GM21526 (cell line): ENCODE data around the gene PWWP2B.

ENCODE experiments used
- ATAC-seq: cut with Tn5 transposase; IDR thresholded peaks from one replicate; pipeline ENCODE4 v1.9.1; 2021; ENCODE audit warnings: moderate library complexity; ENCODE audit not compliant: unreplicated experiment, low FRiP score

Gene PWWP2B

GRCh38 chr10:132442636-132443035, 45.6 kb downstream of the PWWP2B start:
- no peak for ATAC-seq

- no peak for ATAC-seq
Observed at GRCh38 chr10:132443605-132443982, 46.6 kb downstream of the PWWP2B start.

- ATAC-seq = no peak
Observed at GRCh38 chr10:132443983-132444876, 47.2 kb downstream of the PWWP2B start.

DNA sequence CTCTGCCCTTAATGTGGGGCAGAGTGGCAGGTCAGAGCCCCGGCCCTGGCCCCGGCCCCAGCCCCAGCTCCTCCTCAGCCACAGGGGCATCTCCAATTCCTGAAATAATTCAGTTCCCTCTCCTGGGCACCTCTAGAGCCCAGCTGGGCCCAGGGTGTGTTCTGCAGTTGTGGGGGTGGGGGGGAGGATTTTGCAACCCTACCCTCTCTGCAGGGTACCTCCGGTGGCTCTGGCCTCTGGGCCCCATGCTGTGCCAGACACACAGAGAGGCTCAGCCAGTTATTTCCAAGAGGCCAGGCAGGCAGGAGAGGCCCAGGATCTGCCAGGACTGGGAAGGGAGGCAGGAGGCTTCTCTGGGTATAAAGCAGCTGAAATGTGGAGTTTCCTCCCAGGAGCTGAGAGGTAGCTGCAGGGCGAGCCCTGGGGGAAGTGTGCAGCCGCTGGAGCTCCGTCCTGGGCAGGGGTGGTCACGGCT, 47.9 kb downstream of the PWWP2B start:
- no peak for ATAC-seq

GRCh38 chr10:132445516-132446194, 48.7 kb downstream of the PWWP2B start:
- ATAC-seq = no peak

DNA sequence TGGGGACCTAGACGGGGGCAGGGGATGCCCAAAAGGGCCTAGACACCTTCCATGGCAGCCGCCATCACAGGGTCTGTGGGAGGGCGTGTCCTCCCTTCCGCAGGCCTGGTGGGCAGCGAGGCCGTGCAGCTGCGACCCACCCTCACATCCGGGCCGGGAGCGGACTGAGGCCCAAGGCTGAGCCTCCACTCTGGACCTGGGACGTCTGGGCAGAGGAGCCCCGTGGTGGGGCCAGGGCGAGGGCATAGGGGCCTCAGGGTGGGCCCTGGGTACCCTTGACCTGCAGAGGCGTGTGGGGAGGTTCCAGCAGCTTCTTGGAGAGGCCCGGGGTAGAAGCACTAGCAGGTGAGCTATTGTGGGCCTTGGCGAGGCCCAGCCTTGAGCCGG, 49.2 kb downstream of the PWWP2B start:
- ATAC-seq = no peak

DNA sequence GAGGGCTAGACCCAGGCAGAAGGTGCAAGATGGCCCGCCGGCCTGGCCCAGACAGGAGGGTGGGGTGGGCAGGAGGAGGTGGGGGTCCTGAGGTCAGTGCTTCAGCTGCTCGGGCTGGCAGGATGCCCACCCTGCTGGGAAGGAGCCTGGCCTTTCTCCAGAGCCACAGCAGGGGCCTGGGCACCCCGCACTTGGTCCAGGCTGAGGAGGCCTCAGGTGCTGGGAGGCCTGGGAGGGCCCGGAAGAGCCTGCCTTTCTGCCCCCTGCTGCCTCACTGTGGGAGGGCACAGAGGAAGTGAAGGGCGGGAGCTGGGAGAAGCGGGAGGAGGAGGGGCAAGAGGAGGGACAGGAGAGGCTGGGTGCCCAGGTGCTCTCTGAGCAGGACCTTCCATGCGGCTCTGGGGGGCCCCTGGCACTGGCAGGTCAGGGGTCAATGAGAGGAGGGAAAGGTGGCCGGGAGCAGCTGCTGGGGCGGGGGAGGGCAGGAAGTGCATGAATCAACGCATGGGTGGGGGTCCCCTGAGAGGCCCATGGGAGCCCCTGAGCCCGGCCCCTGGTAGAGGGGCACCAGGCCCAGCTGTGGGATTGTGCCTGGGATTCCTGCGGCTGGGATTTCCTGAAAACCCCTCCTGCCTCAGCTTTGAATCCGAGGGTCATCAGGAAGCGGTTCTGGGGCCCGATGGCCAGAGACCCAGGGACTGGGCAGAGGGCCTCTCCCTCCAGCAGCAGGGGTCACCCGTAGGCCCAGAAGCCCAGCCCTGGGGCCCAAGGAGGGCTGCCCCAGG, 49.9 kb downstream of the PWWP2B start:
- ATAC-seq = peak; percentile 41

- ATAC-seq = no peak
Observed at GRCh38 chr10:132447446-132448247, 50.6 kb downstream of the PWWP2B start.

GRCh38 chr10:132448248-132448731, 51.3 kb downstream of the PWWP2B start:
- ATAC-seq = no peak

- no peak for ATAC-seq
Observed at GRCh38 chr10:132449051-132449810, 52.2 kb downstream of the PWWP2B start.

GRCh38 chr10:132449811-132450181, 52.8 kb downstream of the PWWP2B start:
- no peak for ATAC-seq

DNA sequence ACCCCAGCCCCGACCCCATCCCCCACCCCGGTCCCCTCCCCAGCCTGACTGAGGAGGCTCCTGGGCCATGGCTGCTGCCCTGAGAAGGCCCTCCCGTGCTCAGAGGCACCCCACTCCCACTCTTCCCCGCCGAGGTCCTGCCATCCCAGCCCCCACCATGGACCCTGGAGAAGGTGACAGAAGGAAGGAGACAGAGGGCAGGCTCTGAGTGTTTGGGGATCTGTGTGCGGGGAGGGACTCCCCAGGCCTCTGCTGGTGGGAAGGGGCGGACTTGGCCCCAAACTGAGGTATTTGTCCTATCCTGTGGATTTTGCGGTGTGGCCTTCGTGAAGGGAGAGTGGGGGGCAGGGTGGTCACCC, 53.4 kb downstream of the PWWP2B start:
- no peak for ATAC-seq

GRCh38 chr10:132450825-132451505, 54.0 kb downstream of the PWWP2B start:
- ATAC-seq = no peak

- ATAC-seq = no peak
Observed at GRCh38 chr10:132451506-132452215, 54.7 kb downstream of the PWWP2B start.

- no peak for ATAC-seq
Observed at GRCh38 chr10:132452216-132452650, 55.2 kb downstream of the PWWP2B start.

DNA sequence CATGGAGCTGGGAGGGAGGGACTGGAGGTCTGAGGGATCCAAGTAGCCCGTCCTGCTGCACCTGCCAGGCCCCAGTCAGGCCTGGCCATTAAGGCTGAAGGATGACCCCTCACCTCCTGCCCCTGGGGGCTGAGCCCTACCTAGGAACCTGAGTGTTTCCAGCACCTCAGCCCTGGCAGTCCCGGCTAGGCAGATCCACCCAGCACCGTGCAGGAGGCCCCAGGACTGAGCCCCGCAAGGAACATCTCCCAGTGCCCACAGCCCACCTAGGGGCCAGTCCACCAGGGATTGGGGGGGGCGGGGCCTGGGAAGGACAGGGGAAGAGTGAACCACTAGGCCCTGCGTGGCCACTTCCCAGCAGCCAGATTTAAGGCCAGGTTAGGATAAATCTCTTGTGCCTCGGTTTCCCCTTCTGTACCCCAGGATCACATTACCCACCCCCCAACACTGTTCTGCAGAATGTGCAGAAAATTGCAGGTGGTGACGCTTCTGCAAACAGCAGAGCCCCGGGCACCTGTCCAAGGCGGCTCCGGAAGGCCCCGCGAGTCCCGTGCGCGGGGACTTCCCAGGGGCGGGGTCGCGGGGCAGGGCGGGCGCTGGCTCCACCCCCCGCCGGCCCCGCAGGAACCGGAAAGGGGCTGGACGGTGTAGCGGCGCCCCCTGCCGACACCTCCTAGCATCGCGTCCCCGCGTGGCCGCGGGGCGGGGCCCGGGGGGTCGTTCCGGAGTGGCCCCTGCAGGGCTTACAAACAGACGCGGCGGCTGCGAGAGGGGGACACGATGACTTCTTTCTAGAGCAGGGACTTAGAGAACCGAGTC, 55.9 kb downstream of the PWWP2B start:
- ATAC-seq = peak; percentile 78

GRCh38 chr10:132453470-132453861, 56.5 kb downstream of the PWWP2B start:
- peak; percentile 19 for ATAC-seq
